Endothelial cell (in vitro differentiated cells): ENCODE measurements around the gene RAB11FIP4. TPM values are rescaled to one million over a fixed set of nuclear protein-coding genes. Genes with fewer than 3 reads are reported as not detected.

Source experiments
- DNase-seq: peaks from one replicate; pipeline ENCODE4 v3.0.0; 2021; ENCODE audit warnings: low spot score
- H3K27ac Mint-ChIP-seq: one replicate; pipeline ENCODE4 v1.8.0; 2021; ENCODE audit warnings: mixed read lengths, inconsistent platforms; ENCODE audit not compliant: unreplicated experiment
- H3K27me3 Mint-ChIP-seq: one replicate; pipeline ENCODE4 v1.8.0; 2021; ENCODE audit warnings: mild to moderate bottlenecking, moderate library complexity, mixed read lengths, inconsistent platforms; ENCODE audit not compliant: unreplicated experiment
- H3K36me3 Mint-ChIP-seq: one replicate; pipeline ENCODE4 v1.8.0; 2021; ENCODE audit warnings: mild to moderate bottlenecking, low read depth, mixed read lengths, inconsistent platforms; ENCODE audit not compliant: unreplicated experiment
- H3K4me1 Mint-ChIP-seq: one replicate; pipeline ENCODE4 v1.8.0; 2021; ENCODE audit warnings: mild to moderate bottlenecking, mixed read lengths, inconsistent platforms; ENCODE audit not compliant: unreplicated experiment
- H3K4me3 Mint-ChIP-seq: one replicate; pipeline ENCODE4 v1.8.0; 2021; ENCODE audit warnings: mild to moderate bottlenecking, mixed read lengths, inconsistent platforms; ENCODE audit not compliant: unreplicated experiment
- H3K9me3 Mint-ChIP-seq: one replicate; pipeline ENCODE4 v1.8.0; 2021; ENCODE audit warnings: mixed read lengths, inconsistent platforms; ENCODE audit not compliant: unreplicated experiment
- total RNA-seq: library from RNA; stranded (reverse); fragmentation: NEBNext Ultra II Directional; extraction: Animal tissue kit (Norgen Biotek cat#: 25700); gene quantifications from one replicate; pipeline ENCODE4 v1.2.1, GENCODE V29; 2021; ENCODE audit not compliant: unreplicated experiment
- TF ChIP-seq, protein P1 (sequence below): fragments of 200-600 bp; sonication (generic); IDR thresholded peaks from one replicate; pipeline ENCODE4 v1.5.0; 2021; ENCODE audit warnings: antibody characterized with exemption; ENCODE audit not compliant: unreplicated experiment

The RAB11FIP4 gene
- total RNA-seq, 1 donor from 2014 or later = 0.92 TPM

DNA sequence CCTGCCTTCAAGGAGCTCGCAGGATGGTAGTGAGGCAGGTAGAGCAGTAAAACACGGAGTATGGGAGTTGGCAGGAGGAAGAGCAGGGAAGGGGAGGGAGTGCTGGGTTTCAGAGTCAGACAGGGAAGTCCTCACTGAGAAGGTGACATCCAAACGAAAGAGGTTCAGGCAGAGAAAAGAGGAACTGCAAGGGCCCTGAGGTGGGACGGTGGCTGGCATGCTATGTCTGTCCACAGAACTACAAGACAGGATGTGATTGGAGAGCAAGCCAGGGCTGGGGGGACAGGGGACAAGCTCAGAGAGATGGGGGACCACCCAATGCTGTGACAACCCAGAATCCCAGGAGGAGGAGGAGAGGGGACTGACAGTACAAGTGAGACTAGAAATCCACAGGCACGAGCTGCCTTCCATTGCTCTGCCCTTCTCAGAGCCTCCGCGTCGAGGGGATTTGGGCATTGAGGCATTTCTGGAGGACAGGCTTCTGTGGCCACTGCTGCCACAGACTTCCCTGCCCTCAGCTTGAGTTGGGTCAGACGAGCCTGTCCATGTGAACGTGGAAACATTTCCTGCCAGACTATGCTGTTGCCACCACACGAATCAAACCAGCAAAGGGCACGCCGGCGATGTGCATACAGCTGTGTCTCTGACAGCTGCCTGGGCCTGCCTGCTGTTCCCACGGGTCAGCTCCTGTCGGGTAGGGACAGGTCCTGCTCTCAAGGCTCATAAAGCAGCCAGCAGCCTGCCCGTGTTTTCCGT, 100.1 kb downstream of the RAB11FIP4 start:
- no peak overlapping the region for H3K4me3 Mint-ChIP-seq
- H3K27me3 Mint-ChIP-seq = peaks cover 18% of the 10 kb centered on the region

DNA sequence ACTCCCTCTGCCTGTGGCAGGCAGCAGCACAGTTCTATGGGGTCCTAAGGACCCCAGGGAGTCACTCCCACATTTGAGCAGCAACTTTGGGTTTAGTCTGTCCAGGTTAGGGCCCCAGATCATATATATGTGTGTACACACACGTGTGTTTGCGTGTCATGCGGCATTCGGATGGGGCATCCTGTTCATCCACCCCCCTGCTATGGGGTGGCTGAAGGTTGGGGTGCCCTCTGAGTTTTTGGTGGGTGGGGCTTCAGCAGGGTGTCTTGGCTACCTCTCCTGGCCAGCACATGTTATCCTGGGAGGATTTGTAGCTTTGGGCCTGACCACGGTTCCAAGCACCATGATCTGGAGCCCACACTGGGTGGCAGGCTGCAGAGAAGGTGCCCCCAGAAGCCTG, 100.7 kb downstream of the RAB11FIP4 start:
- peaks cover 12% of the 10 kb centered on the region for H3K27me3 Mint-ChIP-seq
- peaks cover 10% of the 10 kb centered on the region for H3K36me3 Mint-ChIP-seq
- H3K9me3 Mint-ChIP-seq = no peaks in the 10 kb centered on the region
- peaks cover 13% of the 10 kb centered on the region for H3K4me1 Mint-ChIP-seq
- TF ChIP-seq, protein P1, sequence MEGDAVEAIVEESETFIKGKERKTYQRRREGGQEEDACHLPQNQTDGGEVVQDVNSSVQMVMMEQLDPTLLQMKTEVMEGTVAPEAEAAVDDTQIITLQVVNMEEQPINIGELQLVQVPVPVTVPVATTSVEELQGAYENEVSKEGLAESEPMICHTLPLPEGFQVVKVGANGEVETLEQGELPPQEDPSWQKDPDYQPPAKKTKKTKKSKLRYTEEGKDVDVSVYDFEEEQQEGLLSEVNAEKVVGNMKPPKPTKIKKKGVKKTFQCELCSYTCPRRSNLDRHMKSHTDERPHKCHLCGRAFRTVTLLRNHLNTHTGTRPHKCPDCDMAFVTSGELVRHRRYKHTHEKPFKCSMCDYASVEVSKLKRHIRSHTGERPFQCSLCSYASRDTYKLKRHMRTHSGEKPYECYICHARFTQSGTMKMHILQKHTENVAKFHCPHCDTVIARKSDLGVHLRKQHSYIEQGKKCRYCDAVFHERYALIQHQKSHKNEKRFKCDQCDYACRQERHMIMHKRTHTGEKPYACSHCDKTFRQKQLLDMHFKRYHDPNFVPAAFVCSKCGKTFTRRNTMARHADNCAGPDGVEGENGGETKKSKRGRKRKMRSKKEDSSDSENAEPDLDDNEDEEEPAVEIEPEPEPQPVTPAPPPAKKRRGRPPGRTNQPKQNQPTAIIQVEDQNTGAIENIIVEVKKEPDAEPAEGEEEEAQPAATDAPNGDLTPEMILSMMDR = no peak
- H3K4me3 Mint-ChIP-seq = no peak overlapping the region
- H3K27ac Mint-ChIP-seq = no peak overlapping the region
- DNase-seq = no peak

More for the DNA sequence above, 100.1 kb downstream of the RAB11FIP4 start:
- no peak for DNase-seq
- H3K4me1 Mint-ChIP-seq = peaks cover 13% of the 10 kb centered on the region
- no peaks in the 10 kb centered on the region for H3K9me3 Mint-ChIP-seq
- H3K27ac Mint-ChIP-seq = no peak overlapping the region
- H3K36me3 Mint-ChIP-seq = peaks cover 14% of the 10 kb centered on the region
- TF ChIP-seq, protein P1 = no peak

DNA sequence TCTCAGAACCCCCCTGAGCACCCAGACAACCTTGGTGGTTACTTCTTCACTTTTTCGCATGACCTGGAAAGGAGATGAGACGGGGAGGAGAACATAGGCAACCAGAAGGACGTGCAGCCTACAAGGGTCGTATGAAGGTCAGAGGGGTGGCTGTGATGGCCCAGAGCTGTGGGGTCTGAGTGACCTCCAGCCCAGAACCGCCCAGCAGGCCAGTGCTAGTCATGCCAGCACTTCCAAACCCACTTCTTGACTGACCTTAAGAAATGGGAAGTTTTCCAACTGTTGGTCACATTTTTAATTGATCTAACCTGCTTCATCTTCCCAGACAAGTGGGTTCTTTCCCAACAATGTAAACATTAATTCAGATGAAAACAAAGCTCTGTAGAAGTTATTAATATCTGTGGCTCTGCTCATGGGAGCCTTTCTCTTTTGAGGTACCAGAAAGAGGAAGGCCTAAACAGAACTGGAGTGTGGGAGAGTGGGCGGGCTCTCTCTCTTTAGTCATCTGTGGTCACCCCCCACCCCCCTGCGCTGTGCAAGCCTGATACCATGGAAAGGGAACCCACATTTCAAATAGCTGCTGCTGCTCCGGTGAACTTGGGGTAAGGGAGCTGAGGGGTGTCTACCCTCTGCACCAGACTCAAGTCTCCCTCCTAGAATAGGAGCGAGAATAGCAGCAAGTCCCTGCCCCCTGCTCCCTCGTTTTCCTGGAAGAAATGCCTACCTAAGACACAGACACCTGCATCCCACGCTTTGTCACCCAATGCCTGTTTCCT, 101.6 kb downstream of the RAB11FIP4 start:
- no peak overlapping the region for H3K27ac Mint-ChIP-seq
- peaks cover 10% of the 10 kb centered on the region for H3K4me1 Mint-ChIP-seq

DNA sequence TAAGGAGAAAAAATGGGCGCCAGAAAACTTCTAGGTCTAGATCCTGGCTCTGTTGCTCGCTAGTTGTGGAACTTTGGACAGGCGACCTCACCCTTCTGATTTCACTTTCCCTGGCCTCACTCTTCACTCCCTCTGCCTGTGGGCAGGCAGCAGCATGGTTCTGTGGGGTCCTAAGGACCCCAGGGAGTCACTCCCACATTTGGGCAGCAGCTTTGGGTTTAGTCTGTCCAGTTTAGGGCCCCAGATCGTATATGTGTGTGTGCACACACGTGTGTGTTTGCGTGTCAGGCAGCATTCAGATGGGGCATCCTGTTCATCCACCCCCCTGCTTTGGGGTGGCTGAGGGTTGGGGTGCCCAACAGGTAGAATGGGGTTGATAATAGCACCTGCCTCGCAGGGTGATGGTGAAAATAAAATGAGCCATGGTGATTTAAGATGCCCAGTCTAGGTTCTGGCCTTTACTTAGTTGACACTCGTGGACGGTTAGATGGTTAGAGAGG, 102.2 kb downstream of the RAB11FIP4 start:
- Mint-ChIP-seq H3K4me3 (no peak overlapping the region), H3K36me3 (peaks cover 7% of the 10 kb centered on the region), H3K27ac (no peak overlapping the region), H3K27me3 (peaks cover 10% of the 10 kb centered on the region), H3K9me3 (no peaks in the 10 kb centered on the region), H3K4me1 (peaks cover 10% of the 10 kb centered on the region)
- no peak for DNase-seq
- TF ChIP-seq, protein P1 = no peak

More for the DNA sequence above, 101.6 kb downstream of the RAB11FIP4 start:
- TF ChIP-seq, protein P1 = no peak
- H3K9me3 Mint-ChIP-seq = no peaks in the 10 kb centered on the region
- H3K27me3 Mint-ChIP-seq = peaks cover 10% of the 10 kb centered on the region
- no peak overlapping the region for H3K4me3 Mint-ChIP-seq
- peaks cover 8% of the 10 kb centered on the region for H3K36me3 Mint-ChIP-seq
- DNase-seq = no peak
